ENCODE results near the gene KMT2C.
"Not testable (repeated sequence)": the region's sequence is repeated elsewhere in the genome, so short reads cannot be mapped to it uniquely, and the experiment has no call there.

The KMT2C gene

DNA sequence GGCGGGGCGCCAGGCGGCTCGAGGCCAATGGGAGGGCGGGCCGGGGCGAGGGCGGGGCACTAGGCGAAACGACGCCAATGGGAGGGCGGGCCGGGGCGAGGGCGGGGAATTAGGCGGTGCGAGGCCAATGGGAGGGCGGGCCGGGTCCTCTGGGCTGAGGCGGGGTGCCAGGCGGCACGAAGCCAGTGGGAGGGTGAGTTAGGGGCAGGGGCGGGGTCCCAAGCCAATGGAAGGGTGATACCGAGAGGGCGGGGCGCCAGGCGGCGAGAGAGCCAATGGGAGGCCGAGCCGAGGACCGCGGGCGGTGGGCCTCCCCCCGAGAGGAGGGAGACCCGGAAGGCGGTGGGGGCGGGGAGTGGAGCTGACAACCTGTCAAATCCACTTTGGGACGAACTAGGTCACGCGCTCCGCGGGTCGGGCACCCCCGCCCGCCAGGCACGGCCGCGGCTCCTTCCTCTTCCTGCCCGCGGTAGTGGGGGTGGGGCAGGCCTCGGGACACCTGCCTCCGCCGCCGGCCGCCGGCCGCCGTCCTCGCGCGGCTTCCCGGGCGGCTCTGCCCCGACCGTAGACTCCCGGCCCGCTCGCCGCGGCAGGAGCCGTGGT is 28.0 kb upstream of the KMT2C start:
- Histone ChIP-seq H3K9me3 (ENCODE audit: low read length) (no peaks in the 10 kb centered on the region), H3K36me3 (ENCODE audit: insufficient read depth, low read length) (no peaks in the 10 kb centered on the region), H3K27me3 (ENCODE audit: insufficient read depth, low read length) (no peaks in the 10 kb centered on the region), H2AFZ (ENCODE audit: low read depth, low read length) (peak overlapping the region; percentile 79), H3K4me1 (ENCODE audit: insufficient read depth, low read length) (no peaks in the 10 kb centered on the region), H3K4me3 (ENCODE audit: low read length) (peak overlapping the region; percentile 82)

DNA sequence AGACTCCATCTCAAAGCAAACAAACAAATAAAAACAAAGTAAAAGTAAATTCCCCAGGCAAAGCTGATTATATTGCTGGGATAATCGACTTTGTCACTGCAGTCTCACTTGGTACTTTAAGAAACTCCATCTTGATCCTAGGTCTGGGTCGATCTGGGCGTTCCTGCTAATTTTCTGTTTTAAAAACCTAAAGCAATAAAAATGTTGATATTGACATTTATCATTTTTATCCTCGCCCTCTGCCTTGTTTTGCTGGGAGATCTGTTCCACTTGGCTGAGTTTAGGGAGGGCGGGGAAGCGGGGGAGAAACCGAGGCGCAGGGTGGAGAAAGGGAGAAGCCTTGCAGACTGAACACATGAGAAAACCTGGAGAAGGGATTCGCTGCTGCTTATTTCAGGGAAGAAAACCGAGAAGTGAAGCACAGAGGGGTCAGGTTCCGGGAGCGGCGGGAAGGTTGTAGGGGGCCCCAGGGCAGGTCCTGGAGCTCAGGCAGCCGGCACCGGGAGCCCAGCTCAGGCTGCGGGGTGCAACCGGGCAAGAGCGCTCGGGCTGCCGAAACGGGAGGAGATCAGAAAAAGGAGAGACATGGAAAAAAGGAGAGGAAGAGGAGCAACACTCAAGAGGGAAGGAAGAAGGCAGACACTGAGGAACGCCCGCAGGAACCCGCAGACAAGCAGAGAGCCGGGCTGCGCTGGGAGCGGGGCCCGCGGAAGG is 27.3 kb upstream of the KMT2C start:
- Histone ChIP-seq H3K4me3 (ENCODE audit: low read length) (peak overlapping the region; percentile 82), H2AFZ (ENCODE audit: low read depth, low read length) (peak overlapping the region; percentile 65), H3K36me3 (ENCODE audit: insufficient read depth, low read length) (no peaks in the 10 kb centered on the region), H3K4me1 (ENCODE audit: insufficient read depth, low read length) (no peaks in the 10 kb centered on the region), H3K9me3 (ENCODE audit: low read length) (no peaks in the 10 kb centered on the region), H3K27me3 (ENCODE audit: insufficient read depth, low read length) (no peaks in the 10 kb centered on the region)

DNA sequence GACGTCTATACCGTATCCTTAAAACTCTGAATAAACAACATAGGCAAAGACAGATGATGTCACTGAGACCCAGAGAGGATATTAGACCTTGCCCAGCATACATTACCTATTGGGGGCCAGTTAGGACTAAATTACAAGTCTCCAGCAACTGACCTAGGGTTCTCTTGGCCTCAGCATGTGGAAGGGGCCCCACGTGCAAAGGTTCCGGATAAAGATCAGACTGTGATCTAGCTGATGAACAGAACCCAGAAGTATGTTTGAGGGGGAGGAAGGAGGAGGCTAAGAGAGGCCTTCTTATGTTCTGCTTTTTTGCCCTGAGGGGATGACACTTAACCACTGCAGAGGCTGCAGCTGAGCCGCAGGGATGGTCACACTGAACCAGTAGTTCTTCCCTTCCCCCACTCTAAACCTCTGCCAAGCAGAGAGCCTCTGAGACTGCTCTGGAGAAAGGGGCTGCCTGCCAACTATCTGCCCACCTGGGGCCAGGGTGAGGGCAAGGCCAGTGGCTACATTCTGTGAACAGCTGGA is 24.0 kb upstream of the KMT2C start:
- Histone ChIP-seq H2AFZ (ENCODE audit: low read depth, low read length) (no peak overlapping the region), H3K9me3 (ENCODE audit: low read length) (no peaks in the 10 kb centered on the region), H3K27me3 (ENCODE audit: insufficient read depth, low read length) (no peaks in the 10 kb centered on the region), H3K36me3 (ENCODE audit: insufficient read depth, low read length) (no peaks in the 10 kb centered on the region), H3K4me3 (ENCODE audit: low read length) (no peak overlapping the region), H3K4me1 (ENCODE audit: insufficient read depth, low read length) (no peaks in the 10 kb centered on the region)

DNA sequence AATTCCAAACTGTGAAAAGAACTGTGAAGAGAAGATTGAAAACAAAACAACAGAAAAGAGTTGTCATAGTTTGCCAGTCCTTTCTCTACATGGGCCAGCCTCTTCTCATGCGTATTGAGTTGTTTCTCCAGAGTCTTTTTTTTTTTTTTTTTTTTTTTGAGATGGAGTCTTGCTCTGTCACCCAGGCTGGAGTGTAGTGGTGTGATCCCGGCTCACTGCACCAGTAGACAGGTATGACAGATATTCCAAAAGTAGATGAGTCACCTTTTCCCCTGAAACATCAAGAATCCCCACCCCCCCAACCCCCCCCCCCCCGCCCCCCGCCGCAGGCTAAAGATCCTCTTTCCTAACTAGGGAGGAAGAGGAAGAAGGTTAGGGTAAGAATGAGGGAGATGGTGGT is 15.6 kb upstream of the KMT2C start:
- H3K36me3 ChIP-seq (ENCODE audit: insufficient read depth, low read length) = no peaks in the 10 kb centered on the region
- no peaks in the 10 kb centered on the region for H3K27me3 ChIP-seq (ENCODE audit: insufficient read depth, low read length)
- no peak overlapping the region for H3K4me3 ChIP-seq (ENCODE audit: low read length)
- no peaks in the 10 kb centered on the region for H3K9me3 ChIP-seq (ENCODE audit: low read length)
- no peak overlapping the region for H2AFZ ChIP-seq (ENCODE audit: low read depth, low read length)
- H3K4me1 ChIP-seq (ENCODE audit: insufficient read depth, low read length) = no peaks in the 10 kb centered on the region

DNA sequence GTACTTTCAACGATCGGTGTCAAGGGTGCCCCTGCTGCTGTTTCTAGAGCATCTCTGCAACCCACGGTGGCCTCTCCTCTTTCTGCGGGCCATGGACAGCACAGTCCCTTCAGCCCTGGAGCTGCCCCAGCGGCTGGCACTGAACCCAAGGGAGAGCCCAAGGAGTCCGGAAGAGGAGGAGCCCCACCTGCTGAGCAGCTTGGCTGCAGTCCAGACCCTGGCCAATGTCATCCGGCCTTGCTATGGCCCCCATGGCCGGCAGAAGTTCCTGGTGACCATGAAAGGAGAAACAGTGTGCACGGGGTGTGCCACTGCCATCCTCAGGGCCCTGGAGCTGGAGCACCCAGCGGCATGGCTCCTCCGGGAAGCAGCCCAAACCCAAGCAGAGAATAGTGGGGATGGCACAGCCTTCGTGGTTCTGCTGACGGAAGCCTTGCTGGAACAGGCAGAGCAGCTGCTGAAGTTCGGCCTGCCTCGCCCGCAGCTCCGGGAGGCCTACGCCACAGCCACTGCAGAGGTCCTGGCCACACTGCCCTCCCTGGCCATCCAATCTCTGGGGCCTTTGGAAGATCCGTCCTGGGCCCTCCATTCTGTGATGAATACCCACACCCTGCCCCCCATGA is 9.7 kb upstream of the KMT2C start:
- H3K27me3 ChIP-seq (ENCODE audit: insufficient read depth, low read length); H3K4me1 ChIP-seq (ENCODE audit: insufficient read depth, low read length); H2AFZ ChIP-seq (ENCODE audit: low read depth, low read length); H3K9me3 ChIP-seq (ENCODE audit: low read length); H3K4me3 ChIP-seq (ENCODE audit: low read length); H3K36me3 ChIP-seq (ENCODE audit: insufficient read depth, low read length): not testable (repeated sequence)

DNA sequence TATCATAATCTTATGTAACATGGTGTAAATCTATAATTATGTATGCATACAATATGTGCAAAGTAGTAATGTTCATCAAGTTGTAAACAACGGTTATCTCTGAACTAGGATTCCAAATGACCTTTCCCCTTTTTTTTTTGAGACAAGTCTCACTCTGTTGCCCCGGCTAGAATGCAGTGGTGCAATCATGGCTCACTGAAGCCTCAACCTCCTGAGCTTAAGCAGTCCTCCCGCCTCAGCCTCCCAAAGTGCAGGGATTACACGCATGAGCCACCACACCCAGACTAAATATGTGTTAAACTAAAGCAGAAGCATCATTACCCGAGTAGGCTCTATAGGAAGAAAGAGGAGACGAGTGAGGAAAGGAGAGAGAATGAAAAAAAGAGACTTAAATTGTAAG is 7.8 kb upstream of the KMT2C start:
- Histone ChIP-seq H3K9me3 (ENCODE audit: low read length) (no peaks in the 10 kb centered on the region), H2AFZ (ENCODE audit: low read depth, low read length) (no peak overlapping the region), H3K27me3 (ENCODE audit: insufficient read depth, low read length) (no peaks in the 10 kb centered on the region), H3K4me1 (ENCODE audit: insufficient read depth, low read length) (no peaks in the 10 kb centered on the region), H3K4me3 (ENCODE audit: low read length) (no peak overlapping the region), H3K36me3 (ENCODE audit: insufficient read depth, low read length) (no peaks in the 10 kb centered on the region)

DNA sequence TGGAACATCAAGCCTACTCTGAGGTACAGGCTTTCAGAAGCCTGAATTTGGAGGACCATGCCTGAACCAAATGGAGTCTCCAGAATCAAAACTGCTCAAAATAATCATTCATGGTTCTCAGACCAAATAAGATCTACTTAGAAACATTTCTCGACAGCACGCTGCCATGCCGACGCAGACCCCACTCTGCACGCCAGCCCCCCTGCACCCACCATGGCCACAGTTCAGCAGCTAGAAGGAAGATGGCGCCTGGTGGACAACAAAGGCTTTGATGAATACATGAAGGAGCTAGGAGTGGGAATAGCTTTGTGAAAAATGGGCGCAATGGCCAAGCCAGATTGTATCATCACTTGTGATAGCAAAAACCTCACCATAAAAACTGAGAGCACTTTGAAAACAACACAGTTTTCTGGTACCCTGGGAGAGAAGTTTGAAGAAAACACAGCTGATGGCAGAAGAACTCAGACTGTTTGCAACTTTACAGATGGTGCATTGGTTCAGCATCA is 6.6 kb upstream of the KMT2C start:
- no peaks in the 10 kb centered on the region for H3K27me3 ChIP-seq (ENCODE audit: insufficient read depth, low read length)
- no peaks in the 10 kb centered on the region for H3K36me3 ChIP-seq (ENCODE audit: insufficient read depth, low read length)
- no peaks in the 10 kb centered on the region for H3K4me1 ChIP-seq (ENCODE audit: insufficient read depth, low read length)
- no peaks in the 10 kb centered on the region for H3K9me3 ChIP-seq (ENCODE audit: low read length)
- H3K4me3 ChIP-seq (ENCODE audit: low read length) = no peak overlapping the region
- no peak overlapping the region for H2AFZ ChIP-seq (ENCODE audit: low read depth, low read length)

DNA sequence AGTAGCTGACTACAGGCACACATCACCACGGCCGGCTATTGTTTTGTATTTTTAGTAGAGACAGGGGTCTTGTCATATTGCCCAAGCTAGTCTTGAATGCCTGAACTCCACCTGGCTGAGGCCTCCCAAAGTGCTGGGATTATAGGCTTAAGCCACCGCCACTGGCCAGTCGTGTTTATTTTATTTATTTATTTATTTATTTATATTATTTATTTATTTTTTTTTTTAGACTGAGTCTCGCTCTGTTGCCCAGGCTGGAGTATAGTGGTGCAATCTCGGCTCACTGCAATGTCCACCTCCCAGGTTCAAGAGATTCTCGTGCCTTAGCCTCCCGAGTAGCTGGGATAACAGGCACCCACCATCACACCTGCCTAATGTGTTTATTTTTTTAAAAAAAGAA is 6.0 kb upstream of the KMT2C start:
- H3K9me3 ChIP-seq (ENCODE audit: low read length); H3K4me1 ChIP-seq (ENCODE audit: insufficient read depth, low read length); H2AFZ ChIP-seq (ENCODE audit: low read depth, low read length); H3K4me3 ChIP-seq (ENCODE audit: low read length); H3K27me3 ChIP-seq (ENCODE audit: insufficient read depth, low read length); H3K36me3 ChIP-seq (ENCODE audit: insufficient read depth, low read length): not testable (repeated sequence)

DNA sequence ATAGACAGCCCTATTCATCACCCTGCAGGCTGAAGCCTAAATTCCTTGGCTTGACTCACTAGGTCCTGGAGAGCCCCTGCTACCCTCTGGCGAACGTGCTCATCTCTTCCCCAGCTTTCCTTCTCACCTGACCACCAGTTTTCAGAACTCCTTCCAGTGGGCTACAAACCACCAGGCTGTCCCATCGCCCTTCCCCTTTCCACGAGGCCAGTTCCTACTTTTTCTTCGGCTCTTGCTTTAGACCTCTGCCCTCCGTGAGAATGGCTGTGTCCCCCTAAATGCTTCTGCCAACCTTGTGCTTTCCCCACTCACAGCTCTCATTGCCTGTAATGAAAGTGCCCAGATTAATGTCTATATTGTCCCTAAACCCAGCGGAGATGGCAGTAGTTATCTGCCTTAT is 5.4 kb upstream of the KMT2C start:
- not testable (repeated sequence) for H3K9me3 ChIP-seq (ENCODE audit: low read length); H3K36me3 ChIP-seq (ENCODE audit: insufficient read depth, low read length); H3K27me3 ChIP-seq (ENCODE audit: insufficient read depth, low read length); H3K4me3 ChIP-seq (ENCODE audit: low read length); H3K4me1 ChIP-seq (ENCODE audit: insufficient read depth, low read length); H2AFZ ChIP-seq (ENCODE audit: low read depth, low read length)

DNA sequence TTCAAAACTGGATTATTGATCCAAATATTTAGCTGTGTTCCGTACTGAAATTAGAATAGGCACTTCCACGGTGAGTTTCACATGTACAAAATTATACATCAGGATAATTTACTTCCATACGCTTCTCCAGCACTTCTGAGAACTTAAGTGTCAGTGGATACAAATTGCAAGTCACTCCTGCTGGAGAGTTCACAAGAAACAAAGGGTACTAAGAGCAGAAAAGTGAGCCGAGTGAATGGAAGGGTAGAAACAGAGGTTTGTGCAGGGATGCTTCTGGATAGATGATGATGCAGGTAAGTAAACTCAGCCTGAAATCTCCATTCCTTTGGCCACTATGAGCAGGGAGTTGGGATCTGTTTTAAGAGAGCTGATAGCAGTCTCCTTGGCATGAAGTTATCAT is 2.2 kb upstream of the KMT2C start:
- H2AFZ ChIP-seq (ENCODE audit: low read depth, low read length); H3K4me1 ChIP-seq (ENCODE audit: insufficient read depth, low read length); H3K4me3 ChIP-seq (ENCODE audit: low read length); H3K9me3 ChIP-seq (ENCODE audit: low read length); H3K27me3 ChIP-seq (ENCODE audit: insufficient read depth, low read length); H3K36me3 ChIP-seq (ENCODE audit: insufficient read depth, low read length): not testable (repeated sequence)

DNA sequence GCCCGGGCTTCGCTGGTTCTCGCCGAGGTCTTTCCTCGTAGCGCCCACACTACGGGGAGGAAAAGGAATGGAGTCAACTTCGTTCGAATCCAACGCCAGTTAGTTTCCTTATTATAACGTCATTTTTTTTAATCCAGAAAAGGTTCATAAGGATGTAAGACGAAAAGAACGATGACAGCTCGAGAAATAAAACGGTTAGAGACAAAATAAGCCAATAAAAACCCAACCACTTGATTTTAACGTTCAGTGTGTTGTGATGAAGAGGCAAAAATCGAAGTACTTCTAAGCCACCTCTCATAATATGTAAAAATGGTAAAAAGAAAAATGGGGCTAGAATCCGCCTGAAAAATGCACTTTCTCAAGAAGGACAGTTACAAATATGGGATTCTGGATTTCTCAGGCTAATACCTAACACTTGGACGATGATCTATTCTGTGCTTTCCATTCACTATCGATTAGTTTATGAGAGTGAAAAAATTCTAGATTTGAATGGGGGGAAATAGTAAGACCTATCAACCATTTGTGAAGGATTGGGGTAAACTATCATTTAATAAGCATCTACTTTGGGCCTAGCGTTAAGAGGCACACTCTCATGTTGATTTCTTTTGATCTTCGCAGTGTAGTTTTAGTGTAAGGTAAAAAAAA is 1.2 kb upstream of the KMT2C start:
- not testable (repeated sequence) for H3K27me3 ChIP-seq (ENCODE audit: insufficient read depth, low read length); H3K9me3 ChIP-seq (ENCODE audit: low read length); H3K4me1 ChIP-seq (ENCODE audit: insufficient read depth, low read length); H3K36me3 ChIP-seq (ENCODE audit: insufficient read depth, low read length)
- peak overlapping the region; percentile 44 for H3K4me3 ChIP-seq (ENCODE audit: low read length)
- peak overlapping the region; percentile 67 for H2AFZ ChIP-seq (ENCODE audit: low read depth, low read length)

DNA sequence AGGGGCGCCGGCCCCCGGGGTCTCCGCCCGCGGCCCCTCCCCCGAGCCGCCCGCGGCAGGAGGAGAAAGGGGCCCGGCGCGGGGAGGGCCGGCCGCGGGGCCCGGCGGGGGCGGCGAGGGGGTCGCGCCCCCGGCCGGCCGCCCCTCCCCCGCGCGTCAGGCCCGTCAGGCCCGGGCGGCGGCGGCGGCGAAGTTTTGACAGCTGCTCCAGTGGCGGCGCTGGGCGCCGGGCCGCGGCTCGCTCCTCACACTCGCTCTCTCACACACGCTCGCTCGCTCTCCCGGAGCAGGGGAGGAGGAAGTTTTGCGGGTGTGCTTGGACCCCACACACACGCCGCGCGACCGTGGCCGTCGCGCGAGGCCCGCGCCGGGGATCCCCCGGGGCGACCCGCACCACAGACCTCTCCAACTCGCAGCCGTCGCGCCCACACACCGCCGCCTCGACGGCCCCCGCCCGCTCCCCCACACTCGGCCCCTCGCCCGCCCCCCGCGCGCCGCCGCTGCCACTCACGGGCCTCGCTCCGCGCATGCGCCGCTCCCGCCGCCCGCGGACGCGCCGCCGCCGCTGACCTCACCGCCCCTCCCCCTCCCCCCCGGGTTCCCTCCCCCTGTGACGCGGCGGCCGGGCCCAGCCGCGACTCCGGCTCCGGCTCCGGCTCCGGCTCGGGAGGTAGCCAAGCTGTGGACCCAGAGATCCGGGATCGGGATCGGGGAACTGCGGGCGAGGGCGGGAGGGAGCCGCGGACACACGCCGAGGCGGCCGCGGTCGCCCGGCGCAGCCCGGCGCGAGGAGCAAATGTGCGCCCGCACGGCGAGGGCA is 518 bp upstream of the KMT2C start:
- Histone ChIP-seq H2AFZ (ENCODE audit: low read depth, low read length) (no peak overlapping the region), H3K27me3 (ENCODE audit: insufficient read depth, low read length) (no peaks in the 10 kb centered on the region), H3K4me3 (ENCODE audit: low read length) (peak overlapping the region; percentile 61), H3K4me1 (ENCODE audit: insufficient read depth, low read length) (peaks cover 10% of the 10 kb centered on the region), H3K36me3 (ENCODE audit: insufficient read depth, low read length) (no peaks in the 10 kb centered on the region), H3K9me3 (ENCODE audit: low read length) (no peaks in the 10 kb centered on the region)

All from neuron (in vitro differentiated cells).